HG02973 (cell line): ENCODE data around the gene LPCAT4.
"Not testable (repeated sequence)": the region's sequence is repeated elsewhere in the genome, so short reads cannot be mapped to it uniquely, and the experiment has no call there.

ENCODE experiments used
- ATAC-seq: cut with Tn5 transposase; IDR thresholded peaks from one replicate; pipeline ENCODE4 v1.9.1; 2021; ENCODE audit warnings: moderate library complexity; ENCODE audit not compliant: unreplicated experiment

Gene LPCAT4

GRCh38 chr15:34364041-34364440 is 3.0 kb downstream of the LPCAT4 start:
- no peak for ATAC-seq

GRCh38 chr15:34362047-34362773 is 4.8 kb downstream of the LPCAT4 start:
- no peak for ATAC-seq

DNA sequence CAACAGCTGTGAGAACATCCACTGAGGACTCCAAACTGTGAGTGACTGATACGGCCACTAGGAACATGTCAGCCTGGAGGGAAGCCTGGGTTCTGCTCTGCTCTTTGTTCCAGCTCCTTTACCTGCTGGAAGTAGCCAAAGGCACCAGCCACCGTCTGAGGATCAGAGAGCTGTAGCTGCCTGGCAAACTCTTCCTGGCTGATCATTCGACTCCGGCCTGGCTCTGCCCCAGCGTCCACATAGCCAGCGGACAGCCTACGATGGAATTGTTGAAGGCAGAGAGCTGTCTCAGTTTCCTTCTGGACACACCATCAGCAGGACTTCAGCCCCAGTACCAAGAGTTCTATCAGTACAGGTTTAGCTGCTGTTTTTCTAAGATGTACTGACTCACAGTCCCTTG is 5.7 kb downstream of the LPCAT4 start:
- ATAC-seq = no peak

DNA sequence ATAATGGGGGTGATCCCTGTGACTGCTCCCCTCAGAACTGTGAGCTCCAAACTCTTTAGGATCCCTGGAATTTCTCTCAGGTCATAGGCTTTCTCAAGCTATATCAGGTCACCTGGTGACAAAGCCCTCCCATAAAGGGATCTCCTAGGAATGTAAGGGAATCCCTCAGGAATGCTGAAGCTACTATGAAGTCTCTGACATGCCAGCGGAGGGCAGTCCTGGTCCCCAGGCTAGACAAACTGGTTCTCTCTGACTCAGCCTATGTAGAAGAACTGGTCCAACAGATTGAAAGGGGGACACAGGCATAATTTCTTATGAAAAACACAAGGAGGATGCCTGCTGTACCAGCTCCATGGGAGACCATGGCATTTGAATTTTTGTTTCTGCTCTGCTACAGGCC is 6.7 kb downstream of the LPCAT4 start:
- no peak for ATAC-seq

DNA sequence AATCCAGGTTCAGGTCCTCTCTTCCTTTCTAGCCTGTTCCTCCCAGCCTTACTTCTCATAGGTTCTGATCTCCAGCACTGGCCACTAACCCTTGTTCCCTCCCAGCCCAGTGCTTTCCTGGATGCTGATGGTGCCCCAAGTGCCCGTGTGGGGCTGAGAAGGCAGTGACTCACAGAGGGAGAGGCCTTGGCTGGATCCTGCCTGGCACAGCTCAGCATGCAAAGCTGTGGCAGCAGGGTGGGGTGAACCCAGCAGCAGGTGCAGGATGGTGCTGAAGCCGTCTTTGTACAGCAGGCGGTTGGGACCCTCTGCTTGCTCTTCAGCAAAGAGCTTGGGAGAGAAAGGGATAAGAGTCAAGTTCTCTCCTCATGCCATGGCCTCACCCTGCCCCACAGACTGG is 7.6 kb downstream of the LPCAT4 start:
- no peak for ATAC-seq

- ATAC-seq = no peak
Measured at GRCh38 chr15:34358948-34359347, 8.0 kb downstream of the LPCAT4 start.

GRCh38 chr15:34358367-34358766 is 8.6 kb downstream of the LPCAT4 start:
- ATAC-seq = no peak

DNA sequence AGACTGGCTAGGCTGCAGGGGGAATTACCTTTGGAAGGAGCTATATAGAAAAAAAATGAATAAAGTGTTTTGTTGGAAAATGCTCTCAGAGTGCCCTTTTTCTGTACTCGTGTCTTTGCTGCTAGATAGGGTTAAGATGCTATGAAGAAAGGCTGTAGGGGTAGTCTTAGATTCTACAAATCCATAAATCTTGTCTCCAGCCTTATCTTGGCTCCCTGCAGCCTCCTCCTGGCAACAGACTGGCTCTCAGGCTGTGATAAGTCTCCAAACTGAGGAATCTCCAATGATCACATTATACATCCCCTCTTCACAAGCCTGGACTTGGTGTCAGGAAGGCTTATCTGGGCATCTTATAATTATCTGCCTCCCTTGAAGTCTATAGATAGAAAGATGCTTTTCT is 9.3 kb downstream of the LPCAT4 start:
- ATAC-seq = no peak

DNA sequence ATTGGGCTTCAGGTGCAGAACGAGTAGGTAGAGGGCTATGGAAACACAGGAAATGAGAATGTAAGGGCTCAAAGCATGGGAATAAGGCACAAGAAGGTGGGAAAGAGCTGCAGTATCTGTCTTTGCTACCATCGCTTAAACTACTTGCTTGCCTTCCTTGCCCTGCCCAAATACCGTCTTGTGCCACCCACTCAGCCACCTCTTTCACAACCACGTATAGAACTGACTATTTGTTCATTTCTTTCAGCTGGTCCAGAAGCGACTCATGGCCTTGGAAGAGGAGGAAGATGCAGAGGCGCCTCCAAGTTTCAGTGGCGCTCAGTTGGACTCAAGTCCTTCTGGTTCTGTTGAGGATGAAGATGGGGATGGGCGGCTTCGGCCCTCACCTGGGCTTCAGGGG is 11.8 kb downstream of the LPCAT4 start:
- ATAC-seq = no peak

DNA sequence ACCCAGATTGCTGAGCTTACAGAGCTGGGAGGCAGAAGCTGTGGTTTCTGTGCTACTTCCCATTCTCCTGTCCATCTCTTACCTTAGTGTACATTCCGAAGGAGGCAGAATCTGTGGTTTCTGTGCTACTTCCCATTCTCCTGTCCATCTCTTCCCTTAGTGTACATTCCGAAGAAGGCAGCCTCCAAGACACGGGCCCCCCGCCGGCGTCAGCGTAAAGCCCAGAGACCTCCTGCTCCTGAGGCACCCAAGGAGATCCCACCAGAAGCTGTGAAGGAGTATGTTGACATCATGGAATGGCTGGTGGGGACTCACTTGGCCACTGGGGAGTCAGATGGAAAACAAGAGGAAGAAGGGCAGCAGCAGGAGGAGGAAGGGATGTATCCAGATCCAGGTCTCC is 12.7 kb downstream of the LPCAT4 start:
- ATAC-seq = no peak

GRCh38 chr15:34353627-34354026 is 13.4 kb downstream of the LPCAT4 start:
- no peak for ATAC-seq

GRCh38 chr15:34352996-34353395 is 14.0 kb downstream of the LPCAT4 start:
- ATAC-seq = not testable (repeated sequence)

DNA sequence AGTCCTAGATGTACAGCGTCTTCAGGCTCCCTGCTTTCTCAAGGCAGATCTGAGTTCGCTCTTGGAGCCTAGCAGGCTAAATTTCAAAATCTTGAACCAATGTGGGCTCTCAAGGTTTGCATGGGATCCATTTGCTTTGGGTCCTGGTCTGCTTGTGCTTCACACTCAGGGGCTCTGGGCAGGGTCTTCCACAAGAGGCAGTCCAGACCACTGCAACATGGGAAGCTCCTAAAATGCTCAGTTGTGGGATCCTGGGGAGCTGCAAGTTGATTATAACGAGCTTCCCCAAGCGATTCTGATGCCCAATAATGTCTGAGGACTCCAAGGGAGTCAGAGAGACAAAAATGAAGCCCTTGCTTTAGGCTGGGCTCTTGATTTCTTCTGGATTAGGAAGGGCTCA is 17.2 kb downstream of the LPCAT4 start:
- ATAC-seq = no peak

DNA sequence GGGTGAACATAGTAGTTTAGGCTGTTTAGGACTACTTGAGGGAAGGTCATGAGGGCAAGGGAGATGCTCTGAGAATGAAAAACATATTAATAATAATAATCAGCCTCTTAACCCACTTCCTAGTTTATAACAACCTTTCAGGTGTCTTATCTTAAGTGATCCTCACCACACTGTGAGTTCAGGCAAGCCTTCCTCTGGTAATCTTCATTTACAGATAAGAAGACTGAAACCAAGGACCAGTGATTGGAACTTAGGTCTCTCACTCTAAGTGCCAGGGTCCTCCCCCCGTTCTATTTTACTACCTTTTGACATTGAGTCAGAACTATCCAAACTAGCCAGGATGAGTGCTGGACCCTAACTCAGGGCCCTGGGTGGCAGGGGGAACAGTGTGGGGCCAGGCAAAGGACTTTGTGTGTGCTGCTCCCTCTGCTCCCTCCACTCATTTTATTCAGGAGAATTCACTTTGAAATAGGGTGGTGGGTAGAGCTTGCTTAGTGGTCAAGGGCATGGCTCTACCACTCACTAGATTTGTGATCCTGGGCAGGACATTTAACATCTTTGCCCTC is 18.2 kb downstream of the LPCAT4 start:
- ATAC-seq = no peak

GRCh38 chr15:34347951-34348638 is 18.9 kb downstream of the LPCAT4 start:
- no peak for ATAC-seq

DNA sequence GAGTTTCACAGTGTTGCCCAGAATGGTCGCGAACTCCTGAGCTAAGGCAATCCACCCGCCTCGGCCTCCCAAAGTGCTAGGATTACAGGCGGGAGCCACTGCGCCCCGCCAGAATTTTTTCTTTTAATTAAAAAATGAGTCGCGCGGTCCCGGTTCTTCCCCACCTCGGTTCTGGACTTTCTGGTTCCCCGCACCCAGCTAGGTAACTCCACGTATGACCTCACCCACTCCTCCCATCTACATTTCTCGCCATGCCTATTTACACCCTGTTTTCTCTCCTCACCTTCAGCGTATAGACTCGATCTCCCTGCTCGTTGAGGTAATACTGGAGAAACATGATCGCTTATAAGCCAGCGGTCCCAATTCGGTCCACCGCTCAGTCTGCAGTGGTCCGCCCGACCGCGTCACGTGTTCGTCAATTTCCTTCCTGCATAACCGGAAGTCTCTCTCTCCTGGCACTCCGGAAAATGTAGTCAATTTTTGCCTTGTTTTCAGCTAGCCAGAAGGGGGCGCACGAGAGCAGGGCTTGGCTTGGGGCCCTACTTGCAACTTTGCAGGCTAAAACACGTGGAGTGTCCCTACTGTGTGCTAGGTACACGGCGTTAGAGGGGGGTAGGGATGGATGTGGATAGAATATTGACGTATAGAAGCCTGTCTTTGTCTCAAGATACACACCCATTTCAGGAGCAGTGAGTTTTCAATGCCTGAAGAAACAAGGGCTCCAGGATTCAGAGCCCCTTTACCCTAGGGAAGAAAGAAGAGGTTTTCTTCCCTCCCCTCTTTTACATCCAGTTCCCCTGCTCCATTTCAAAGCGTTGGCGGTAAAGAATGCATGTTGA is 24.0 kb downstream of the LPCAT4 start, which contains the start of the genes NOP10 and NUTM1:
NOP10 (minus strand) TSS at position 400 of the 839 bp plus-strand sequence; CDS start at position 337, 63 bp downstream.
NUTM1 (plus strand) TSS at position 579 of the 839 bp plus-strand sequence. CDS start 382 bp downstream, outside the sequence.
- ATAC-seq = peak; percentile 80

GRCh38 chr15:34342213-34342736 is 24.7 kb downstream of the LPCAT4 start:
- not testable (repeated sequence) for ATAC-seq

GRCh38 chr15:34341381-34342212 is 25.4 kb downstream of the LPCAT4 start:
- ATAC-seq = no peak

DNA sequence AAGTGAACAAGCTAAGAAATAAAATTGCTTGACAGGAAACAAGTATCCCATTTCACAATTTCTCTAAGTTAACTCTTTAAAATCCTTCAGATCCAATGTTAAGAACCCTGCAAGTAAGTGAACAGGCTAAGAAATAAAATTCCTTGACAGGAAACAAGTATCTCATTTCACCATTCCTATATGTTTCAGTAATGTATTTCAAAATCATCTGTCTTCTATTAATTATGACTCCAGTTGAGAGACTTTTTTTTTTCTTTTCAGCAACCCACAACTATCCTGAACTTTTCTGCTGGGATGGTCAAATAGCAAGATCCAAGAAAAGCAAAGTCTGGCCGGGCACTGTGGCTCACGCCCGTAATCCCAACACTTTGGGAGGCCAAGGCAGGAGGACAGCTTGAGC is 27.1 kb downstream of the LPCAT4 start:
- no peak for ATAC-seq

DNA sequence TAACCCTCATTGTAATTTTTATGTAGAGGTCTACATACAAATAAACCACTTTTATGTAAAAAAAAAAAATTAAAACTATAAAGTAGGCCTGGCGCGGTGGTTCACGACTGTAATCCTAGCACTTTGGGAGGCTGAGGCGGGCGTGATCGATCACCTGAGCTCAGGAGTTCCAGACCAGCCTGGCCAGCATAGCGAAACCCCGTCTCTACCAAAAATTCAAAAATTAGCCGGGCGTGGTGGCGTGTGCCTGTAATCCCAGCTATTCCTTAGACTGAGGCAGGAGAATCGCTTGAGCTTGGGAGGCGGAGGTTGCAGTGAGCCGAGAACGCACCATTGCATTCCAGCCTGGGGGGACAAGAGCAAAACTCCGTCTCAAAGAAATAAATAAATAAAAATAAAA is 28.6 kb downstream of the LPCAT4 start:
- ATAC-seq = no peak
